Measurements from ENCODE around the gene TEP1.

The TEP1 gene

GRCh38 chr14:20317720-20318119 is 95.6 kb downstream of the TEP1 start:
- H3K4me1 ChIP-seq (ENCODE audit: low read length): no peaks in the 10 kb centered on the region
- H3K9ac ChIP-seq (ENCODE audit: low read length): no peak overlapping the region
- peaks cover 56% of the 10 kb centered on the region for H3K36me3 ChIP-seq (replicated peaks; ENCODE audit: low read depth, low read length)
- no peaks in the 10 kb centered on the region for H3K9me3 ChIP-seq (ENCODE audit: insufficient read depth, low read length)
- no peaks in the 10 kb centered on the region for H3K27me3 ChIP-seq (ENCODE audit: low read depth, low read length)
- H2AFZ ChIP-seq (ENCODE audit: low read depth, low read length): no peak overlapping the region
- no peak for TF ChIP-seq EZH2phosphoT487 (IDR thresholded peaks at IDR 0.05; ENCODE audit: low read depth)
- TF ChIP-seq CTCF (IDR thresholded peaks at IDR 0.05; ENCODE audit: low read depth, low read length): no peak
- H3K4me2 ChIP-seq (ENCODE audit: low read length): no peak overlapping the region
- no peak overlapping the region for H3K27ac ChIP-seq (ENCODE audit: low read length)
- no peak overlapping the region for H3K4me3 ChIP-seq (ENCODE audit: low read length)
- H4K20me1 ChIP-seq (ENCODE audit: insufficient read depth, low read length): no peaks in the 10 kb centered on the region
- no peaks in the 10 kb centered on the region; the same call in 1 of the 2 replicates for H3K79me2 ChIP-seq (ENCODE audit: low read length)

Data from OCI-LY3 (cell line).